ENCODE measurements around the gene SDF4.

DNA sequence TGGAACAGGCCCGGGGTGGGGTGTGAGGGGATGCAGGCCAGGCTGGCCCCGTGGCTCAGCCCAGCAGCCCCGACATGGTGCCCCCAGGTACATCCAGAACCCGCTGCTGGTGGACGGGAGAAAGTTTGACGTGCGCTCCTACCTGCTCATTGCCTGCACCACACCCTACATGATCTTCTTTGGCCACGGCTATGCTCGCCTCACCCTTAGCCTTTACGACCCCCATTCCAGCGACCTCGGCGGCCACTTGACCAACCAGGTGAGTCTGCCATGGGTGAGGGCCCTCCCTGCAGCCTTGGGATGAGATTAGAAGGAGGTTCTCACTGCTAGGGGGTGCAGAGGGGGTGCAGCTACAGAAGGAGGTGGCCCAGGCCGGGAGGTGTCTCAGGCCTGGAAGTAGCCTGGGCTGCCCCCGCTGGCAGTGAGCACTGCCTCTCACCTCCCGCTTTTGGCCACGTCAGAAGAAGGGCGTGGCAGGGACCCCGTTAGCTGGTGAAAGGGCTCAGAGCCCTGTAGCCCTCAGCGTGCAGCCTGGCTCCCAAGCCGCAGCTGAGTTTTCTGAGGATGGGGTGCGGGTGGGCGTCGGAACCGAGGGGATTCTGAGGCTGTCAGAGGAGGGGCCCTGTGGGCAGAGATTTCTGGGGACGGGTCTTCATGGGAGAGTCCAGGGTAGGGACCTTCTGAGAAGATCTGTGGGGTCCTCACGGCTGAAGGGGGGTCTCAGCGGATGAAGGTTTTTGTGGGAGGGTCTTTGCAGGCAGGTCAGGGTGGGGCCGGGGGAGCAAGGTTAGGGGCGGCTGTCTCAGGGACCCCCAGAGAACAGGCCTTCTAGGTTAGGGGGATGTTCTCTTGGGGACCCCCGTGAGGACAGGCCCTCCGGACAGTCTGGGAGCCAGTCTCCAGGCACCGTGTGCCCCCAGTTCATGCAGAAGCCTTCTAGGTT is 47.7 kb downstream of the SDF4 start:
- TF ChIP-seq, protein P1, sequence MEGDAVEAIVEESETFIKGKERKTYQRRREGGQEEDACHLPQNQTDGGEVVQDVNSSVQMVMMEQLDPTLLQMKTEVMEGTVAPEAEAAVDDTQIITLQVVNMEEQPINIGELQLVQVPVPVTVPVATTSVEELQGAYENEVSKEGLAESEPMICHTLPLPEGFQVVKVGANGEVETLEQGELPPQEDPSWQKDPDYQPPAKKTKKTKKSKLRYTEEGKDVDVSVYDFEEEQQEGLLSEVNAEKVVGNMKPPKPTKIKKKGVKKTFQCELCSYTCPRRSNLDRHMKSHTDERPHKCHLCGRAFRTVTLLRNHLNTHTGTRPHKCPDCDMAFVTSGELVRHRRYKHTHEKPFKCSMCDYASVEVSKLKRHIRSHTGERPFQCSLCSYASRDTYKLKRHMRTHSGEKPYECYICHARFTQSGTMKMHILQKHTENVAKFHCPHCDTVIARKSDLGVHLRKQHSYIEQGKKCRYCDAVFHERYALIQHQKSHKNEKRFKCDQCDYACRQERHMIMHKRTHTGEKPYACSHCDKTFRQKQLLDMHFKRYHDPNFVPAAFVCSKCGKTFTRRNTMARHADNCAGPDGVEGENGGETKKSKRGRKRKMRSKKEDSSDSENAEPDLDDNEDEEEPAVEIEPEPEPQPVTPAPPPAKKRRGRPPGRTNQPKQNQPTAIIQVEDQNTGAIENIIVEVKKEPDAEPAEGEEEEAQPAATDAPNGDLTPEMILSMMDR (IDR thresholded peaks at IDR 0.05) = no peak
- TF ChIP-seq POLR2A (IDR thresholded peaks at IDR 0.05) = no peak
